Calu3 (cell line): Measurements from ENCODE around the gene ORC5. TPM values are rescaled to one million over a fixed set of nuclear protein-coding genes. Genes with fewer than 3 reads are reported as not detected.
"Not testable (repeated sequence)": the region's sequence is repeated elsewhere in the genome, so short reads cannot be mapped to it uniquely, and the experiment has no call there.

ENCODE experiments used
- BruUV-seq: library from RNA; stranded (reverse); fragments of 400-500 nt; replicated peaks from 2 replicates; lab custom pipeline; 2021; lab: Mats Ljungman, UMichigan
- CTCF ChIA-PET: fragments of 300-600 bp; sonication (Branson Sonifier 250); formaldehyde crosslinking; loops from one replicate; lab custom pipeline; 2022; ENCODE audit warnings: antibody characterized with exemption; lab: Charles Lee
- DNase-seq: peaks from one replicate; pipeline ENCODE4 v3.0.0; 2022
- H3K27ac Mint-ChIP-seq: one replicate; pipeline ENCODE4 v1.8.0; 2022; ENCODE audit warnings: mixed read lengths; ENCODE audit not compliant: unreplicated experiment
- H3K27me3 Mint-ChIP-seq: one replicate; pipeline ENCODE4 v1.8.0; 2022; ENCODE audit warnings: mixed read lengths; ENCODE audit not compliant: unreplicated experiment
- H3K36me3 Mint-ChIP-seq: one replicate; pipeline ENCODE4 v1.8.0; 2022; ENCODE audit warnings: mild to moderate bottlenecking, moderate library complexity, mixed read lengths; ENCODE audit not compliant: insufficient read depth, unreplicated experiment
- H3K4me1 Mint-ChIP-seq: one replicate; pipeline ENCODE4 v1.8.0; 2022; ENCODE audit warnings: mild to moderate bottlenecking, low read depth, mixed read lengths; ENCODE audit not compliant: unreplicated experiment
- H3K4me3 Mint-ChIP-seq: one replicate; pipeline ENCODE4 v1.8.0; 2022; ENCODE audit warnings: mild to moderate bottlenecking, low read depth, moderate library complexity, mixed read lengths; ENCODE audit not compliant: unreplicated experiment
- H3K9me3 Mint-ChIP-seq: one replicate; pipeline ENCODE4 v1.8.0; 2022; ENCODE audit warnings: low read depth, mixed read lengths; ENCODE audit not compliant: unreplicated experiment
- intact Hi-C: fragments of 100-400 bp; cut with micrococcal nuclease; formaldehyde crosslinking; loops from one replicate; pipeline ENCODE4 v1.10.0; 2022; ENCODE audit not compliant: unreplicated experiment
- total RNA-seq: library from RNA; stranded (reverse); gene quantifications from 2 replicates; pipeline ENCODE4 v1.2.3, GENCODE V29; 2022
- TF ChIP-seq, protein P1 (sequence below): fragments of 200-600 bp; IDR thresholded peaks from one replicate; pipeline ENCODE4 v1.8.0; 2022; ENCODE audit warnings: antibody characterized with exemption; ENCODE audit not compliant: unreplicated experiment

ORC5 gene
- total RNA-seq, 1 experiment from 2014 or later = 20.2 TPM

GRCh38 chr7:104192434-104192833 lies 15.4 kb downstream of the ORC5 start:
- H3K9me3 Mint-ChIP-seq = no peaks in the 10 kb centered on the region
- no peak overlapping the region for H3K27ac Mint-ChIP-seq
- no peaks in the 10 kb centered on the region for H3K27me3 Mint-ChIP-seq
- no TSS peak for BruUV-seq
- no peak for DNase-seq
- H3K4me3 Mint-ChIP-seq = no peak overlapping the region
- peaks cover 4% of the 10 kb centered on the region for H3K36me3 Mint-ChIP-seq
- intact Hi-C loops = no loop called here
- H3K4me1 Mint-ChIP-seq = no peaks in the 10 kb centered on the region
- TF ChIP-seq, protein P1, sequence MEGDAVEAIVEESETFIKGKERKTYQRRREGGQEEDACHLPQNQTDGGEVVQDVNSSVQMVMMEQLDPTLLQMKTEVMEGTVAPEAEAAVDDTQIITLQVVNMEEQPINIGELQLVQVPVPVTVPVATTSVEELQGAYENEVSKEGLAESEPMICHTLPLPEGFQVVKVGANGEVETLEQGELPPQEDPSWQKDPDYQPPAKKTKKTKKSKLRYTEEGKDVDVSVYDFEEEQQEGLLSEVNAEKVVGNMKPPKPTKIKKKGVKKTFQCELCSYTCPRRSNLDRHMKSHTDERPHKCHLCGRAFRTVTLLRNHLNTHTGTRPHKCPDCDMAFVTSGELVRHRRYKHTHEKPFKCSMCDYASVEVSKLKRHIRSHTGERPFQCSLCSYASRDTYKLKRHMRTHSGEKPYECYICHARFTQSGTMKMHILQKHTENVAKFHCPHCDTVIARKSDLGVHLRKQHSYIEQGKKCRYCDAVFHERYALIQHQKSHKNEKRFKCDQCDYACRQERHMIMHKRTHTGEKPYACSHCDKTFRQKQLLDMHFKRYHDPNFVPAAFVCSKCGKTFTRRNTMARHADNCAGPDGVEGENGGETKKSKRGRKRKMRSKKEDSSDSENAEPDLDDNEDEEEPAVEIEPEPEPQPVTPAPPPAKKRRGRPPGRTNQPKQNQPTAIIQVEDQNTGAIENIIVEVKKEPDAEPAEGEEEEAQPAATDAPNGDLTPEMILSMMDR = no peak
- CTCF ChIA-PET = interaction anchor here (0.7 kb wide), 1 partner anchor 764 kb away, joined by 3 read pairs; no protein-coding TSS in a partner anchor

GRCh38 chr7:104185346-104185745 lies 22.5 kb downstream of the ORC5 start:
- H3K4me1 Mint-ChIP-seq = no peaks in the 10 kb centered on the region
- intact Hi-C loops = no loop called here
- CTCF ChIA-PET = no interaction called here
- no peak overlapping the region for H3K4me3 Mint-ChIP-seq
- peaks cover 4% of the 10 kb centered on the region for H3K36me3 Mint-ChIP-seq
- H3K27me3 Mint-ChIP-seq = no peaks in the 10 kb centered on the region
- no peaks in the 10 kb centered on the region for H3K9me3 Mint-ChIP-seq
- BruUV-seq = no TSS peak
- H3K27ac Mint-ChIP-seq = no peak overlapping the region
- DNase-seq = no peak
- TF ChIP-seq, protein P1 = no peak

DNA sequence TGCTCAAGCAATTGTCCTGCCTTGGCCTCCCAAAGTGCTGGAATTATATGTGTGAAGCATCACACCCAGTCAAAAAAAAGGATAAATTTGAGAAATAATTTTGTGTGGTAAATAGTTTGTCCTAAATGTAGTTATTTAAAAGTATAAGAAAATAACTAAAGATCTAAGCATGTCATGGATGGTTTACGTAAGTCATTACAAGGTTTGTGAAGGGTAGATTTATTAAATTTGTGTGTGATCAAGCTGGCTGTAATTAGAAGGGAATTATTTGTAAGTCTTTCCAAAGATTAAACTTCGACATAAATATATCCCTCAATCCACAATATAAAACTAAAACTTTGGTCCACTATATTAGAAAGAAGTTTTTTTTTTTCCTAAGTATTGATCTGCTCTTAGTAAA lies 28.6 kb downstream of the ORC5 start:
- intact Hi-C loops = no loop called here
- H3K4me1 Mint-ChIP-seq = no peaks in the 10 kb centered on the region

DNA sequence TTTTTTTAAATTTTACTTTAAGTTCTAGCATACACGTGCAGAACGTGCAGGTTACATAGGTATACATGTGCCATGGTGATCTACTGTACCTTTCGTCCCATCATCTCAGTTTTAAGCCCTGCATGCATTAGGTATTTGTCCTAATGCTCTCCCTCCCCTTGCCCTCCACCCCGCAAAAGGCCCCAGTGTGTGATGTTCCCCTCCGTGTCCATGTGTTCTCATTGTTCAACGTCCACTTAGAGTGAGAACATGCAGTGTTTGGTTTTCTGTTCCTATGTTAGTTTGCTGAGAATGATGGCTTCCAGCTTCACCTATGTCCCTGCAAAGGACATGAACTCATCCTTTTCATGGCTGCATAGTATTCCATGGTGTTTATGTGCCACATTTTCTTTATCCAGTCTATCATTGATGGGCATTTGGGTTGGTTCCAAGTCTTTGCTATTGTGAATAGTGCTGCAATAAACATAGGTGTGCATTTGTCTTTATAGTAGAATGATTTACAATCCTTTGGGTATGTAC lies 30.2 kb downstream of the ORC5 start:
- H3K27ac Mint-ChIP-seq, H3K36me3 Mint-ChIP-seq, H3K9me3 Mint-ChIP-seq, CTCF ChIA-PET, H3K4me1 Mint-ChIP-seq, H3K27me3 Mint-ChIP-seq, intact Hi-C loops, H3K4me3 Mint-ChIP-seq, DNase-seq, BruUV-seq: not testable (repeated sequence)

More for the DNA sequence above, 28.6 kb downstream of the ORC5 start:
- peaks cover 3% of the 10 kb centered on the region for H3K9me3 Mint-ChIP-seq
- no peak for DNase-seq
- no peak overlapping the region for H3K27ac Mint-ChIP-seq
- BruUV-seq = no TSS peak
- H3K4me3 Mint-ChIP-seq = no peak overlapping the region
- CTCF ChIA-PET = interaction anchor here (0.6 kb wide), 1 partner anchor 340 kb away, joined by 14 read pairs; no protein-coding TSS in a partner anchor
- TF ChIP-seq, protein P1 = no peak
- H3K27me3 Mint-ChIP-seq = no peaks in the 10 kb centered on the region
- no peaks in the 10 kb centered on the region for H3K36me3 Mint-ChIP-seq

DNA sequence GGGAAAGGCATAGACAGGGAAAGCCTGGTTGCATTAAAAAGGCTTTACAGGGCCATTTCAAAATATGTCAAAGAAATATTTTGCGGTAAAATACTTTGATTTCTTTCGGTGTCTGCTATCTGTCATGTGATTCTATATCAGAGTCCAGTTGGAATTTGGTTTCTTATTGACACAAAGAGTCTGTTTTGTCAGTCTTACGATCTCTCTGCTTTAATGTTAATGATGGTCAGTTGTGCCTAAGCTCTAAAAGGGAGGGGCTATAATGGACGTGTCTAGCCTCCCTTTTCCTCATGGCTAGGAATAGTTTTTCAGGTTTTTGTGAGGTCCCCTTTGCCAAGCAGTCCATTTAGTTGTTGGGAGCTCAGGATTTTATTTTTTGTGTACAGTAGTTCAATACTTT lies 31.5 kb downstream of the ORC5 start:
- TF ChIP-seq, protein P1 = no peak
- no TSS peak for BruUV-seq
- CTCF ChIA-PET = no interaction called here
- no peak overlapping the region for H3K4me3 Mint-ChIP-seq
- H3K9me3 Mint-ChIP-seq = peaks cover 3% of the 10 kb centered on the region
- H3K4me1 Mint-ChIP-seq = no peaks in the 10 kb centered on the region
- H3K27me3 Mint-ChIP-seq = no peaks in the 10 kb centered on the region
- H3K36me3 Mint-ChIP-seq = no peaks in the 10 kb centered on the region
- intact Hi-C loops = no loop called here
- DNase-seq = no peak
- H3K27ac Mint-ChIP-seq = no peak overlapping the region
